ENCODE results near the gene PLCB3.

- no peak for TF ChIP-seq ZKSCAN1 (IDR thresholded peaks at IDR 0.05; ENCODE audit: low read length)
- TF ChIP-seq ZNF781 (CRISPR knock-in tag; IDR thresholded peaks at IDR 0.05; ENCODE audit: borderline replicate concordance, not compliant biosample characterization): no peak
- TF ChIP-seq, protein P1, sequence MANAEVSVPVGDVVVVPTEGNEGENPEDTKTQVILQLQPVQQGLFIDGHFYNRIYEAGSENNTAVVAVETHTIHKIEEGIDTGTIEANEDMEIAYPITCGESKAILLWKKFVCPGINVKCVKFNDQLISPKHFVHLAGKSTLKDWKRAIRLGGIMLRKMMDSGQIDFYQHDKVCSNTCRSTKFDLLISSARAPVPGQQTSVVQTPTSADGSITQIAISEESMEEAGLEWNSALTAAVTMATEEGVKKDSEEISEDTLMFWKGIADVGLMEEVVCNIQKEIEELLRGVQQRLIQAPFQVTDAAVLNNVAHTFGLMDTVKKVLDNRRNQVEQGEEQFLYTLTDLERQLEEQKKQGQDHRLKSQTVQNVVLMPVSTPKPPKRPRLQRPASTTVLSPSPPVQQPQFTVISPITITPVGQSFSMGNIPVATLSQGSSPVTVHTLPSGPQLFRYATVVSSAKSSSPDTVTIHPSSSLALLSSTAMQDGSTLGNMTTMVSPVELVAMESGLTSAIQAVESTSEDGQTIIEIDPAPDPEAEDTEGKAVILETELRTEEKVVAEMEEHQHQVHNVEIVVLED (CRISPR knock-in tag; IDR thresholded peaks at IDR 0.05; ENCODE audit: borderline replicate concordance): no peak
- no peak for TF ChIP-seq RAD21 (CRISPR knock-in tag; IDR thresholded peaks at IDR 0.05)
- TF ChIP-seq, protein P2, sequence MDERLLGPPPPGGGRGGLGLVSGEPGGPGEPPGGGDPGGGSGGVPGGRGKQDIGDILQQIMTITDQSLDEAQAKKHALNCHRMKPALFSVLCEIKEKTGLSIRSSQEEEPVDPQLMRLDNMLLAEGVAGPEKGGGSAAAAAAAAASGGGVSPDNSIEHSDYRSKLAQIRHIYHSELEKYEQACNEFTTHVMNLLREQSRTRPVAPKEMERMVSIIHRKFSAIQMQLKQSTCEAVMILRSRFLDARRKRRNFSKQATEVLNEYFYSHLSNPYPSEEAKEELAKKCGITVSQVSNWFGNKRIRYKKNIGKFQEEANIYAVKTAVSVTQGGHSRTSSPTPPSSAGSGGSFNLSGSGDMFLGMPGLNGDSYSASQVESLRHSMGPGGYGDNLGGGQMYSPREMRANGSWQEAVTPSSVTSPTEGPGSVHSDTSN (CRISPR knock-in tag; IDR thresholded peaks at IDR 0.05): no peak
- no peak for TF ChIP-seq GABPA (IDR thresholded peaks at IDR 0.05; ENCODE audit: low read depth, low read length)
- TF ChIP-seq GABPA (CRISPR knock-in tag; IDR thresholded peaks at IDR 0.05; ENCODE audit: low read depth): no peak
- TF ChIP-seq NCOR1 (IDR thresholded peaks at IDR 0.05; ENCODE audit: borderline replicate concordance, low read length): no peak
- TF ChIP-seq POLR2AphosphoS5 (IDR thresholded peaks at IDR 0.05; ENCODE audit: low read depth, low read length): no peak
- TF ChIP-seq EZH2 (conservative IDR thresholded peaks at IDR 0.05; ENCODE audit: low read depth, low read length): no peak
- TF ChIP-seq, protein P3, sequence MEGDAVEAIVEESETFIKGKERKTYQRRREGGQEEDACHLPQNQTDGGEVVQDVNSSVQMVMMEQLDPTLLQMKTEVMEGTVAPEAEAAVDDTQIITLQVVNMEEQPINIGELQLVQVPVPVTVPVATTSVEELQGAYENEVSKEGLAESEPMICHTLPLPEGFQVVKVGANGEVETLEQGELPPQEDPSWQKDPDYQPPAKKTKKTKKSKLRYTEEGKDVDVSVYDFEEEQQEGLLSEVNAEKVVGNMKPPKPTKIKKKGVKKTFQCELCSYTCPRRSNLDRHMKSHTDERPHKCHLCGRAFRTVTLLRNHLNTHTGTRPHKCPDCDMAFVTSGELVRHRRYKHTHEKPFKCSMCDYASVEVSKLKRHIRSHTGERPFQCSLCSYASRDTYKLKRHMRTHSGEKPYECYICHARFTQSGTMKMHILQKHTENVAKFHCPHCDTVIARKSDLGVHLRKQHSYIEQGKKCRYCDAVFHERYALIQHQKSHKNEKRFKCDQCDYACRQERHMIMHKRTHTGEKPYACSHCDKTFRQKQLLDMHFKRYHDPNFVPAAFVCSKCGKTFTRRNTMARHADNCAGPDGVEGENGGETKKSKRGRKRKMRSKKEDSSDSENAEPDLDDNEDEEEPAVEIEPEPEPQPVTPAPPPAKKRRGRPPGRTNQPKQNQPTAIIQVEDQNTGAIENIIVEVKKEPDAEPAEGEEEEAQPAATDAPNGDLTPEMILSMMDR (CRISPR knock-in tag; IDR thresholded peaks at IDR 0.05): no peak
- TF ChIP-seq MEIS1 (CRISPR knock-in tag; IDR thresholded peaks at IDR 0.05; ENCODE audit: borderline replicate concordance): no peak; the same call in 1 of the 2 replicates
- no peak for TF ChIP-seq CENPX (CRISPR knock-in tag; IDR thresholded peaks at IDR 0.05)
Observed at GRCh38 chr11:64245797-64246620, 5.3 kb upstream of the PLCB3 start.
